Measurements from ENCODE around the gene PRR5L. TPM values are rescaled to one million over a fixed set of nuclear protein-coding genes. Genes with fewer than 3 reads are reported as not detected.

PRR5L gene
- total and polyA plus RNA-seq, 9 of the 15 experiments (the other 6 are each of a cell fraction or from before 2014, with no cell fraction given): 0.11 to 0.60 (median 0.36) TPM; not detected in 2

- TF ChIP-seq HMGXB4 (CRISPR knock-in tag; IDR thresholded peaks at IDR 0.05): no peak
- no peak for TF ChIP-seq ZKSCAN3 (CRISPR knock-in tag; IDR thresholded peaks at IDR 0.05)
- TF ChIP-seq BCLAF1 (IDR thresholded peaks at IDR 0.05; ENCODE audit: borderline replicate concordance in 1 of 2, control insufficient read depth in 1 of 2, low read depth in 2 of 2, low read length in 1 of 2): no peak
- TF ChIP-seq RNF219 (CRISPR knock-in tag; IDR thresholded peaks at IDR 0.05): no peak
- TF ChIP-seq FOXK1 (CRISPR knock-in tag; IDR thresholded peaks at IDR 0.05; ENCODE audit: borderline replicate concordance): no peak
- TF ChIP-seq NFXL1 (CRISPR knock-in tag; IDR thresholded peaks at IDR 0.05): no peak
- no peak for TF ChIP-seq SMAD2 (IDR thresholded peaks at IDR 0.05; ENCODE audit: low read depth, low read length)
These were observed 12.5 kb downstream of the PRR5L start (continued) for GRCh38 chr11:36308577-36308976.

Data from K562 (cell line).